ENCODE measurements around the gene LYRM1.
"Not testable (repeated sequence)": the region's sequence is repeated elsewhere in the genome, so short reads cannot be mapped to it uniquely, and the experiment has no call there.

The LYRM1 gene

DNA sequence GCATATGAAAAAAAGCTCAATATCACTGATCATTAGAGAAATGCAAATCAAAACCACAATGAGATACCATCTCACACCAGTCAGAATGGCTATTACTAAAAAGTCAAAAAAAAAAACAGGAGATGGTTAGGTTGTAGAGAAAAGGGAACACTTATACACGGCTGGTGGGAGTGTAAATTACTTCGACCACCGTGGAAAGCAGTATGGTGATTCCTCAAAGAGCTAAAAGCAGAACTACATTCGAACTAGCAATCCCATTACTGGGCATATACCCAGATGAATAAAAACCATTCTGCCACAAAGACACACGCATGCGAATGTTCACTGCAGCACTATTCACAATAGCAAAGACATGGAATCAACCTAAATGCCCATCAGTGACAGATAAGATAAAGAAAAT, 36.2 kb upstream of the LYRM1 start:
- H3K4me2 ChIP-seq (ENCODE audit: low read length); H2BK120ac ChIP-seq (ENCODE audit: insufficient read depth, low read length, poor library complexity); H3K79me2 ChIP-seq (ENCODE audit: control insufficient read depth, insufficient read depth, low read length, poor library complexity); H4K91ac ChIP-seq (ENCODE audit: low read depth, low read length); H3K9ac ChIP-seq (ENCODE audit: low read length); H3K9me3 ChIP-seq (ENCODE audit: insufficient read depth, low read depth, low read length); H2AK5ac ChIP-seq (ENCODE audit: low read length); H3K27me3 ChIP-seq (ENCODE audit: insufficient read depth, low read length); H3K79me1 ChIP-seq (ENCODE audit: low read length); H3K18ac ChIP-seq (ENCODE audit: low read length); H4K12ac ChIP-seq (ENCODE audit: low read depth, low read length); H3K27ac ChIP-seq (ENCODE audit: low read depth, low read length); H3K14ac ChIP-seq (ENCODE audit: low read length); H3K23ac ChIP-seq (ENCODE audit: low read length); H4K8ac ChIP-seq (ENCODE audit: low read depth, low read length); DNase-seq; H2BK12ac ChIP-seq (ENCODE audit: low read length); H2AFZ ChIP-seq (ENCODE audit: insufficient read depth, low read length, poor library complexity); H2BK5ac ChIP-seq (ENCODE audit: low read depth, low read length, poor library complexity); H3K4ac ChIP-seq (ENCODE audit: low read depth, low read length); H3K4me1 ChIP-seq (ENCODE audit: control insufficient read depth in 1 of 2, insufficient read depth in 2 of 2, low read length in 2 of 2); H3K4me3 ChIP-seq (ENCODE audit: low read depth, low read length): not testable (repeated sequence)
- no CpG with 5 or more reads among the region's 6 CpGs for WGBS (ENCODE audit: extremely low coverage, insufficient coverage, insufficient read length)
- H3K36me3 ChIP-seq (ENCODE audit: control insufficient read depth in 1 of 2, insufficient read depth in 2 of 2, low read length in 2 of 2) = peaks cover 13 to 14% of the 10 kb centered on the region in 2 experiments

DNA sequence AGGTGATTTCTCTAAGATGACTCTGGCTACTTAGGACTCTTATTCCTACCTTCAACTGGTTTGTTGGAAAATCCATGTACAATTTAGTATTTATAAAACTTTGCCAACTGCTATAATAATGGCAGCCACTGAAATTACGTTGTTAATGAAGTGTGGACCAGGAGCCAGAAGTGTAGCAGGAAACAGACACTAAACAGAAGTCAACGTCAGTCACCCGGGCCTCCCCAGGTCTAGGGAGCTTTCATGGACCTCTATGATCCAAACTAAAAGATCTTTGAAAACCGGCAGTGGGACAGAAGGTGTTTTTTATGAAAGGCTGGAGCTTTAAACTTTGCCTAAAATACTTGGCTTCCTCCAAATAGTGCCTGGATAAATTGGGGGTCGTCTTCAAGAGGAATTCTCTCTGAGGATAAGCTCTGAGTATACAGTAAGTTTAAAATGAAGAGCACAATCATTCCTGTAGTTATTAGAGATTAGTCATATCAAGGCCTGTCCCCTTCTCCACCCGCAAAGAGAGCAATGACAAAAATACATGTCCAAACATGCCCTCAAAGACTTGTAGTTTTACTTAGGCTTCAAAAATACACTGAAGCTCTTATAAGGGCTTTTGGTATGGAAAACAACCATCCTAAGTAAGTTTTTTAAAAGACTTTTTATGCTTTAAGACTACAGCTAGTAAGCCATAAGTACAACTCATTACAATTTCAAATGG, 35.0 kb upstream of the LYRM1 start:
- no peak overlapping the region for H4K12ac ChIP-seq (ENCODE audit: low read depth, low read length)
- no peak overlapping the region for H2AFZ ChIP-seq (ENCODE audit: insufficient read depth, low read length, poor library complexity)
- no peak overlapping the region for H2BK12ac ChIP-seq (ENCODE audit: low read length)
- no peak overlapping the region for H3K14ac ChIP-seq (ENCODE audit: low read length)
- peaks cover 18 to 20% of the 10 kb centered on the region in 2 experiments for H3K4me1 ChIP-seq (ENCODE audit: control insufficient read depth in 1 of 2, insufficient read depth in 2 of 2, low read length in 2 of 2)
- H3K27me3 ChIP-seq (ENCODE audit: insufficient read depth, low read length) = no peaks in the 10 kb centered on the region
- no peak overlapping the region for H3K23ac ChIP-seq (ENCODE audit: low read length)
- no peak overlapping the region for H2AK5ac ChIP-seq (ENCODE audit: low read length)
- peak overlapping the region; percentile 6 for H3K27ac ChIP-seq (ENCODE audit: low read depth, low read length)
- H3K4me3 ChIP-seq (ENCODE audit: low read depth, low read length) = no peak overlapping the region
- peak in 1 of 2 donors; percentile 15 for DNase-seq
- H4K91ac ChIP-seq (ENCODE audit: low read depth, low read length) = peak overlapping the region; percentile 79
- peaks cover 8 to 9% of the 10 kb centered on the region in 2 experiments for H3K36me3 ChIP-seq (ENCODE audit: control insufficient read depth in 1 of 2, insufficient read depth in 2 of 2, low read length in 2 of 2)
- H3K18ac ChIP-seq (ENCODE audit: low read length) = no peak overlapping the region
- H3K9ac ChIP-seq (ENCODE audit: low read length) = no peak overlapping the region
- H3K79me1 ChIP-seq (ENCODE audit: low read length) = peaks cover 7% of the 10 kb centered on the region
- no peak overlapping the region for H3K4me2 ChIP-seq (ENCODE audit: low read length)
- peak overlapping the region; percentile 31 for H3K4ac ChIP-seq (ENCODE audit: low read depth, low read length)
- peaks cover 4% of the 10 kb centered on the region for H3K79me2 ChIP-seq (ENCODE audit: control insufficient read depth, insufficient read depth, low read length, poor library complexity)
- H3K9me3 ChIP-seq (ENCODE audit: insufficient read depth, low read depth, low read length) = no peaks in the 10 kb centered on the region
- peak overlapping the region; percentile 66 for H2BK5ac ChIP-seq (ENCODE audit: low read depth, low read length, poor library complexity)
- peak overlapping the region; percentile 59 for H4K8ac ChIP-seq (ENCODE audit: low read depth, low read length)
- no CpG with 5 or more reads among the region's 6 CpGs for WGBS (ENCODE audit: extremely low coverage, insufficient coverage, insufficient read length)
- peak overlapping the region; percentile 37 for H2BK120ac ChIP-seq (ENCODE audit: insufficient read depth, low read length, poor library complexity)

DNA sequence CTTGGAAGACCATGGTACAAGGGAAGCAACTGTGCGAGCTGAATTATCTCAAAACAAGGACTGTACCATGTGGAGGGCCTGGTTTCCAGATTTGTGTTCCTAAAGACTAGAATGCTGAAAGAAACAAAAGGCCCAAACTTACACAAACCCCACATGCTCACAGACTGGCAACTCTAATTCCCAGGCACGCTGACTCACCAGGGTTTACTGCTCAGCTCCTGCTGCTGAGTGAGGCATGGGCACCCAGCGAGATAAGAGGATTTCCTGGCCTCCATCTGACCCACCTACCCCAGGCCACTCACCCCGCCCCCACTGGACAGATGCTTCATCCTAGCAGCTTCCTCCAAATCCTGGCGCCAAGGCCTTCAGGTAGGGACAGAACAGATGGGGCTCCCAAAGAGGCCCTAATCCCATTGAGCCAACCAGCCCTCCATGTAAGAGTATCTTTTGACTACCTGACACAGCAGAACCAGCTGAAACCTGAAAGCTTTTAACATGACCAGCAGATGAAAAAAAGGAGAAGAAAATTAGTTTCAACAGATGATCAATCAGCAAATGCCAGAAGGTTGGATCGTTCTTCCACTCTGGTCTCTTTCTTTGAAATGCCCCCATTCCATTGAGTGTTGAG, 34.3 kb upstream of the LYRM1 start:
- Histone ChIP-seq H3K4me2 (ENCODE audit: low read length) (no peak overlapping the region), H2BK12ac (ENCODE audit: low read length) (no peak overlapping the region), H4K91ac (ENCODE audit: low read depth, low read length) (peak overlapping the region; percentile 10), H3K4me1 (ENCODE audit: control insufficient read depth in 1 of 2, insufficient read depth in 2 of 2, low read length in 2 of 2) (peaks cover 23 to 24% of the 10 kb centered on the region in 2 experiments), H3K23ac (ENCODE audit: low read length) (no peak overlapping the region), H2AFZ (ENCODE audit: insufficient read depth, low read length, poor library complexity) (no peak overlapping the region), H3K27me3 (ENCODE audit: insufficient read depth, low read length) (no peaks in the 10 kb centered on the region), H4K12ac (ENCODE audit: low read depth, low read length) (no peak overlapping the region), H3K27ac (ENCODE audit: low read depth, low read length) (peak overlapping the region; percentile 6), H3K36me3 (ENCODE audit: control insufficient read depth in 1 of 2, insufficient read depth in 2 of 2, low read length in 2 of 2) (peaks cover 8 to 9% of the 10 kb centered on the region in 2 experiments), H3K79me1 (ENCODE audit: low read length) (peaks cover 7% of the 10 kb centered on the region), H3K14ac (ENCODE audit: low read length) (peak overlapping the region; percentile 10), H3K4me3 (ENCODE audit: low read depth, low read length) (no peak overlapping the region), H2AK5ac (ENCODE audit: low read length) (peak overlapping the region; percentile 32), H3K4ac (ENCODE audit: low read depth, low read length) (no peak overlapping the region), H2BK120ac (ENCODE audit: insufficient read depth, low read length, poor library complexity) (peak overlapping the region; percentile 19), H3K79me2 (ENCODE audit: control insufficient read depth, insufficient read depth, low read length, poor library complexity) (peaks cover 4% of the 10 kb centered on the region), H2BK5ac (ENCODE audit: low read depth, low read length, poor library complexity) (peak overlapping the region; percentile 64), H3K9me3 (ENCODE audit: insufficient read depth, low read depth, low read length) (no peaks in the 10 kb centered on the region), H3K18ac (ENCODE audit: low read length) (no peak overlapping the region), H4K8ac (ENCODE audit: low read depth, low read length) (no peak overlapping the region), H3K9ac (ENCODE audit: low read length) (no peak overlapping the region)
- no CpG with 5 or more reads among the region's 6 CpGs for WGBS (ENCODE audit: extremely low coverage, insufficient coverage, insufficient read length)
- DNase-seq = peak; percentile 24 to 25

DNA sequence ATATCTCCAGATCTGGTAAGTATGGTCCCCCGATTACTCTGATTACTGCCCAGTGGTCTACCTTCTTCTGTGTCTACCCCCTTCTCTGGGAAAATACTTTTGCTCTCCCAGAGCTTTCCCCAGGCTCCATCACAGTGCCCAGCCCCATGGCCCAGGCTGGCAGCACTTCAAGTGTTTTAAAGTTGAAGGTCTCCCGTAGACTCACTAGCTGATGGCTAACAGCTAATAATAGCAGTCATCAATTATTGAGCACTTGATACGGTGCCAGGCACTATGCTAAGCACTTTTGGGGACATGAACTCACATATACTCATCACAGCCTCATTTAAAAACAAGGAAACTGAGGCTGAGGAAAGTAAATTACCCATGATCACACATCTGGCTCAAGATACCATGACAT, 33.8 kb upstream of the LYRM1 start:
- H4K12ac ChIP-seq (ENCODE audit: low read depth, low read length) = no peak overlapping the region
- no peak overlapping the region for H2BK12ac ChIP-seq (ENCODE audit: low read length)
- no peak overlapping the region for H3K4me2 ChIP-seq (ENCODE audit: low read length)
- H3K18ac ChIP-seq (ENCODE audit: low read length) = no peak overlapping the region
- H4K8ac ChIP-seq (ENCODE audit: low read depth, low read length) = no peak overlapping the region
- H3K9me3 ChIP-seq (ENCODE audit: insufficient read depth, low read depth, low read length) = no peaks in the 10 kb centered on the region
- H4K91ac ChIP-seq (ENCODE audit: low read depth, low read length) = no peak overlapping the region
- H3K4me3 ChIP-seq (ENCODE audit: low read depth, low read length) = no peak overlapping the region
- no peak for DNase-seq
- H2BK5ac ChIP-seq (ENCODE audit: low read depth, low read length, poor library complexity) = no peak overlapping the region
- H3K36me3 ChIP-seq (ENCODE audit: control insufficient read depth in 1 of 2, insufficient read depth in 2 of 2, low read length in 2 of 2) = peaks cover 8 to 9% of the 10 kb centered on the region in 2 experiments
- WGBS (ENCODE audit: extremely low coverage, insufficient coverage, insufficient read length) = no CpG with 5 or more reads among the region's 3 CpGs
- no peak overlapping the region for H2AK5ac ChIP-seq (ENCODE audit: low read length)
- H2BK120ac ChIP-seq (ENCODE audit: insufficient read depth, low read length, poor library complexity) = no peak overlapping the region
- peaks cover 23 to 25% of the 10 kb centered on the region in 2 experiments for H3K4me1 ChIP-seq (ENCODE audit: control insufficient read depth in 1 of 2, insufficient read depth in 2 of 2, low read length in 2 of 2)
- peaks cover 4% of the 10 kb centered on the region for H3K79me2 ChIP-seq (ENCODE audit: control insufficient read depth, insufficient read depth, low read length, poor library complexity)
- H2AFZ ChIP-seq (ENCODE audit: insufficient read depth, low read length, poor library complexity) = no peak overlapping the region
- H3K9ac ChIP-seq (ENCODE audit: low read length) = no peak overlapping the region
- no peak overlapping the region for H3K14ac ChIP-seq (ENCODE audit: low read length)
- no peaks in the 10 kb centered on the region for H3K27me3 ChIP-seq (ENCODE audit: insufficient read depth, low read length)
- no peak overlapping the region for H3K23ac ChIP-seq (ENCODE audit: low read length)
- H3K79me1 ChIP-seq (ENCODE audit: low read length) = peaks cover 7% of the 10 kb centered on the region
- H3K27ac ChIP-seq (ENCODE audit: low read depth, low read length) = no peak overlapping the region
- H3K4ac ChIP-seq (ENCODE audit: low read depth, low read length) = no peak overlapping the region
